HG03103 (cell line): ENCODE results near the gene NR6A1.
"Not testable (repeated sequence)": the region's sequence is repeated elsewhere in the genome, so short reads cannot be mapped to it uniquely, and the experiment has no call there.

Experiments used
- ATAC-seq: cut with Tn5 transposase; IDR thresholded peaks from one replicate; pipeline ENCODE4 v1.9.1; 2021; ENCODE audit warnings: low read depth; ENCODE audit not compliant: unreplicated experiment

Gene NR6A1

DNA sequence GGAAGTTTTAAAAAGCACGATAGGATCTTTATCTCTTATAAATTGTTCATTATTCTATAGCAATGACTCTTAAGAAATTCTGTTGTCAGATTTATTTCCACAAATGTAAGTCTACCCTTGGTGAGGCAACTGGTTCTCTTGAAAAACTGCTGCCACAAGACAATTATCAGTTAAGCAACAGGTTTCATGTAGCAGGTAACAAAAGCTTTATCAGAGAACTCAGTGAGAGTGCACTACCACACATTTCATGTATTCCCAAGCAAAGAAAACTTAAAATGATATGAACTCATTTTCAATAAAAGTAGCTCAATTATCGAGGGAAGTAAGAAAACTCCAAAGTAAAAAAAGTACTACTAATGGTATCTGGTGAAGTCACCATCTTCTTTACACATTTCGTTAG, 9.4 kb downstream of the NR6A1 start:
- no peak for ATAC-seq

DNA sequence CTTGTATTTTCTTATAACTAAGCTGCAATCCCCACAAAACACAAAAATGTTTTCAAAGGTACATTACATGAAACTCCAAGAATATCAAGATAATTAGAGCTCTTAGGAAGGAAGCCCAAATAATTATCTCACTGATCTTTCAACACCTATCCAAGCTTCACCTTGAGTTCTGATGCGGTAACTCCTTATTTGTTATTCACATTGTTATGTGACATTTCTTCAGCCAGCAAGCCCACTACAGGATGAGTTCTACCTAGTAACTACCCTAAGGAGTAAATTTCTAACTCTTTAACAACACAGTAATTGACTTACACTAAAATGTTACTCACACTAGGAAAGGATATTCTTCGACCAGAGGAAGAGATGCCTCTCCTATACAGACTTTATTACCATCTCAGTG, 9.9 kb downstream of the NR6A1 start:
- ATAC-seq = no peak

DNA sequence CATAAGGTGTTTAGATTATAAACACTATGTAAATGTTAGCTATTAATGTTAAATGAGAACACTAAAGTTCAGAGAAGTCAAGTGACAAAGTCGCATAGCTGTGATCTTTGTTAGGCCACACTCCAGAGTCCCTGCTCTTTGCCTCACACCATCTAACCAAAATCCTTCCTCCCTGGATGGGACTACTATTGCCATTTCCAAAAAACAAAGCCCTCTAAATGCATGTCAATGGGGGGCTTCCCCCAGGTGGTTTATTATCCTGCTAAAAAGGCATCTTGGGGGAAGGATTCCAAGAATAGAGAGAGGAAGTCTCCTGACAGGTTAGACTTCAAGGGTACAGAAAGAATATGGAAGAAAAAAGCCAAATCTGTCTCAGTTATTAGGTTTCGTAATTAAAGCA, 10.4 kb downstream of the NR6A1 start:
- no peak for ATAC-seq

DNA sequence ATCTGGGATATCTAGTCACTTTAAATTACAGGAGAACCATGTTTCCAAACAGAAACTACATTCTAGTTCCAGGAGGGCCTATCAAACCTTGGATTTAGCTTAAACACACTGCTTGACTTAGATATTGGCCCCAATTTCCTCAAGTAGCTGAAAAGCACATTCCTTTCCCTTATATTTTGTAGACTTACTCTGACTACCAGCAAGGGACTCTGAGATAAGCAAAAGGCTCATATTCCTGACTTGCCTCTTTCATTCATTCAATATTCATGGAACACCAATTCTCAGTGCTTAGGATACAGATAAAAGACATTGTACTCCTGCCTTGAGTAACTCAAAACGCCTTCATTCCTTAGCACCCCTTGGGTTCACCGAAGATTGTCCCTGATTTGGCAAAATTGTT, 11.8 kb downstream of the NR6A1 start:
- ATAC-seq = no peak

DNA sequence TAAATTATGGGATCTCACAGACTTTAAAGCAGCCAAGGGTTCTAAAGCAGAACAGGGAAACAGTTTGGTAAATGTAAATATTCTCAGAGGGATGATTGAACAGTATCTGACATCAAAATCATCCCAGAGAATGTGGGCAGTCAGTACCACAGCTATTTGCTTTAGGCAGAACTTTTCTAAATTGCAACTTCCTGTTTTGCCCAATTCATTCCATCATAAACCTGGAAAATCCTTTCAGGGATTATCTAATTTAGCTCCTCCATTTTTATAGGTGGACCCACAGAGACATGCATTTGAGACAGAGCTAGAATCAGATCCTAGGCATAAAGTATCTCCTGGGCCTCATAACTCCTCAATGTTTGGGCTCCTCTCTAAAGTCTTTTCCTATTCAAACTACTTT, 12.4 kb downstream of the NR6A1 start:
- ATAC-seq = no peak

DNA sequence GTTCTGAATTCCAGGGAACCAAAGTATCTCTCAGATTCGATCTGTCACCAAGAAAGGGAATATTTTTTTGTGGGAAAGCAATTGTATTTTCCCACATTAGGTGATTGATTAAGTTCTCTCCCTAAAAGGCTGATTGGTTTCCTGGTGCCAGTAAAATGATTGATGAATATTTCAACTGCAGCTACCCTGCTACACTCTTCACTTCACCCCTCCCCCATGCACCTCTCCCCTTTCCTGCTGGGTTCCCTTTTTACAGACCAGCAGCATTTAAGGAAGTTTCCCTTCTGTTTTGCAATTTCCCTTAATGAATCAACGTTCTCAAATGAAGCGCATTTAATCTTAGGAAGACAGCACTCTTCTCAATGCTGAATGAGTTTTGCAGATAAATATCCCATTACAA, 13.1 kb downstream of the NR6A1 start:
- ATAC-seq = no peak

DNA sequence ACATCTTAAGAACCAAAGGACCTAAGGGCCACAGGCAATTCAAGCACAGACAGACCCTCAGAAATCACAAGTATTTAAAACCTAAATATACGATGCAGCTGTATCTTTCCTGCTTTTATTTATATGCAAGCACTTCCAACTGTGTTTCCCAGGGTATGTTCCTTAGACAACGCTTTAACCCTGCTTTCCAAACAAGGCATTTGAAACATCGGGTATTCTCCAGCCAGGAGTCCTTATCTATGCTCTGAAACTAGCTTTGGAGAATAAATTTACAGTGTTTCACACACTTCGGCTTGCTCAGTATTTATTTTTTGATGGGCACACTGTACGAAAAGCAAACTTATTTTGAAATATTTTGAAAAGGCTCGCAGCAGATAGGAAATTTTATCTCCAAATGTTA, 13.5 kb downstream of the NR6A1 start:
- no peak for ATAC-seq

DNA sequence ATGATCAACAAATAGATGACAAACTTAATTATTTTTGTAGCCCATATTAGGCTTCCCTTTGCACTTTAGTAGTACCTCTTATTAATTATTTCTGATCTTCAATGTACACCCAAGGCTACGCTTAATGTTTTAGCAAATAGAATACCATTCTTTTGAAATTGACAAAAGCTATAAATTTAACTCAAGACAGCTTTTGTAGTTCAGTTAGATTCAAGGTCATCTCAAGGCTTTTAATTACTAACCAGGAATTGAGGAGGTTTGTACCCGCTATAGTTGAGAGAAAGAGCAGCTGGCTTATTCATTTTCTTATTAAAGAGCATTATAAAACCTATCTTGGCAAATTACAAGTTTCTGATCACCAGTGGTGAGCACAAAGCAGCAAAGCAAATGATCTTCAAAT, 15.1 kb downstream of the NR6A1 start:
- ATAC-seq = no peak

DNA sequence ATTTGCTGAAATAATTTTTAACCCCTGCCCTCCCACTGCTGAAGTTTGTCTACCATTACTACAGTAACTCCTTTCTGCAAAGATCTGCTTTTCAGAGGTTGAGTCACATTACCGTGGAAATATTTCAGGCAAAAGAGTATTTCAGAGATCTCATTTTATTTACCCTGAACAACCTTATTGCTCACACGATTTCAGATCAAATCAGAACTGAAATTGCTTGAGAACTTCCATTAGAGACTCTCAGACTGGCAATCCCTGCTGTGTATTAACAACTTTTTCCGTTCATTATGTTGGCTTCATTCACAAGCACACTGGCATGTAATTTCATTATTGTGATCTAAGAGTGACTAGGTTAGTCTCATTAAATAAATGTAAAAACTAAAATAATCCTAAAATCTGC, 16.1 kb downstream of the NR6A1 start:
- ATAC-seq = no peak

DNA sequence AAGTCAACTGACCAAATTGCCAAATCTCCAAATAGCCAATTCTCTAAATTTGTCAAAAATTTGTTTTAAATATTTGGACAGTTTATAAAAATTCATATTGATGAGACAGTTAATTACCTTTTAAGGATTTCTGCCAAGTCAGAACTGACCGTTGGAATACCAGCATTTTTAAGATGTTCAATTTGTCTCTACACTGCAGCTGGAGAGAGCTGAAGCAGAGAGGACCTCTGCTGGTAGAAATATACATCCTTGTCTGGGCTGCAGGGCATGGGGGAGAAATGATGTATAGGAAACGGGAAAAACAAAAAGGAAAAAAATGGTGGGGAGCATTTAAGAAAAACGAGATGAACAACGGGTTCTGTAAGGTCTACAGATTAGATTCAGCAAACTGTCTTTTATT, 16.8 kb downstream of the NR6A1 start:
- ATAC-seq = no peak

DNA sequence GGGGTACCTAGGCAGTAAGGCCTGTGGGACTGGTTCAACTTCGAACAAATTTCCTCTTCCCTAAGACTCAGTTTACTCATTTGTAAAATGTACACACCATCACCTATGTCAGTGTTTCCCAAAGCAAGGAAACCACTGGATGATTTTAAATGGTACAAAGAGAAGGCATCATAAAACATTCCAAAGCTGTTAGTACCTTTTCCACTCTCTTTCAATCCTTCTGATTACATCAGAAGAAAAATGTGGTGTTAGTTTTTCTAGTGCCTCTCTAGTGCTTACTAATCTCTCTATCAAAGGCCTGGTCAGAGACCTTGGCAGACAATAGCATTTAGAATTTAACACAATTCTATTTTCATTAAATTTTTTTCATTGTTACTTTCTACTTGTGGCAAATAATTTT, 18.1 kb downstream of the NR6A1 start:
- ATAC-seq = no peak

DNA sequence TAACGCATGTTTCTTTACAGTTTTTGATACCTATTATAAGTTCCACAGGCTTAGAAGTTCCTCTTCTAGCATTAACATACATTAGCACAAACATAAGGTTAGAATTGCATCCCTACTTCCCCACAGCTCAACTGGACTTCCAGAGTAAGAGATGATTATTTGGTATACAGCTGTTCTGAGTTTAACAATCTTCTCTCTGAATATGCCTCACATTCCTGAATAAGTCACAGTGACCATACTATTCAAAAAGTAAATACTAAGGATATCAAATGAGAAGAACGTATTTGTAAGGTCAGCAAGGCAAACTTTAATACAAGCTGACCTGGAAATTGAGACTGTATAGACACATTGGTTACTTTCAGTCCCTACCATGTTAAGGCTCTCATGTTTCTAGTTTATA, 21.3 kb downstream of the NR6A1 start:
- no peak for ATAC-seq

DNA sequence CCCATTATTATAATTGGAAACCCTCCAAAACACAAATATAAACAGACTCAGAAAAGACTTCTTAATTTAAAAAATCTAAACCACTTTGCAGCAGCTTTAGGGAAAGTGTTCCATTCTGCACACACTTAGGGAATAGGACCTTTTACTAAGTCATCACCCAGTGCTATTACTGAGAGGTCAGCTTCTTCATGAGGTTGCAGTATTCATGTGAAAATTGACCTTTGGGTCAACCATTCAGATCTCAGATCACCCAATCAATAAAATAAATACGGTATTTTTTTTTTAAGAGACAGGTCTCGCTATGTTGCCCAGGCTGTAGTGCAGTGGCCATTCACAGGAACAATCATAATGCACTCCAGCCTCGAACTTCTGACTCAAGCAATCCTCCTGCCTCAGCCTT, 21.8 kb downstream of the NR6A1 start:
- no peak for ATAC-seq

DNA sequence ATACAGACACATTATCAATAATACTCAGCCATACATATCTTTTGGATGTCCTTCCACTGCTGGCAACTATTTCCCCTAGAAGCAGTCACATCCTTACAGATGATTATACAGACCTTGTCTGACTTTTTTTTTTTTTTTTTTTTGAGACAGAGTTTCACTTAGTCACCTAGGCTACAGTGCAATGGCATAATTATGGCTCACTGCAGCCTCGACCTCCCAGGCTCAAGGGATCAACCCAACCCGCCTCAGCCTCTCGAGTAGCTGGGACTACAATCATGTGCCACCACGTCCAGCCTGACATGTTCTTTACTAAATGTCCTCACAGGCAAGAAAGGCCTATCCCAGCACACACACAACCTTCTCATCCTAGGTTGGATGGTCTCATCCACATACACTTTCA, 24.0 kb downstream of the NR6A1 start:
- ATAC-seq = no peak

DNA sequence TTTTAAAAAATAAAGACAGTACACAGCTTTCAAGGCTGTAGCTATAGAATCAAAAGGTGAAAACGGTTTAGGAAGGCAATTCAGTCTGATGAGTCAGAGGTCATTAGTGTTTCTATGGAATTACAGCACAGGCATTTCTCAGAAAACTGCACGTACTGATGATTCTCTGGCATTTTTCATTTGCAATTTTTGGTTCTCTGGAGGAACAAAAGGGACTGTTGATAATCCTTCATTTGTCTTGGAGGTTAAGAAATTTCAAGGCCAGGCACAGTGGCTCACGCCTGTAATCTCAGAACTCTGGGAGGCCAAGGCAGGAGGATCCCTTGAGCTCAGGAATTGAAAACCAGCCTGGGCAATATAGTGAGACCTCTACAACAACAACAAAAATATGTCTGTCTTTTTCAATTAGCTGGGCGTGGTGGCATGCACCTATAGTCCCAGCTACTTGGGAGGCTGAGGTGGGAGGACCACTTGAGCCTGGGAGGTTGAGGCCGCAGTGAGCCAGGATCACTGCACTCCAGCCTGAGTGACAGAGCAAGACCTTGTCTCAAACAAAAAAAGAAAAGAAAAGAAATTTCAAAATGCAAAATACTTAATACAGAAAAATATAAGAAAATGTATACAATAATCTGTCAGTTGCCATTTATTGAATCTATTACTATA, 27.3 kb downstream of the NR6A1 start:
- no peak for ATAC-seq

DNA sequence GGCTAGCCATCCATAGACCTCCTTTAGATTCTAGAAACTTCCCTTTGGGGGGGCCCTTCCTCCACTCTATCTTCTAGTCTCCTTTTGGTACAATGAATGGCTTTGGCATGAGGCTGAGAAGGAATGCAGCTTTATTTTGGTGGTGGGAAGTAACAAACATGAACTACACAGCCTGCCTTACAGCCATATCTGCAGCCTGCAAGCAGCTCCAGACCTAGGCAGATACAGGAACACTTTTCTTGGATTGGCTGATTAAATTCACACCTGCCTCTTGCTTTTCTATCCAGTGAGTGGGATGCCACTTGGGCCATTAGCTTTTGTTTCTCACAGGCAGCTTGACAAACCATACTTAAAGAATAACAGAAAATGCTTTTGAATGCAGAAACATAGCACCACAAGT, 28.2 kb downstream of the NR6A1 start:
- ATAC-seq = no peak

DNA sequence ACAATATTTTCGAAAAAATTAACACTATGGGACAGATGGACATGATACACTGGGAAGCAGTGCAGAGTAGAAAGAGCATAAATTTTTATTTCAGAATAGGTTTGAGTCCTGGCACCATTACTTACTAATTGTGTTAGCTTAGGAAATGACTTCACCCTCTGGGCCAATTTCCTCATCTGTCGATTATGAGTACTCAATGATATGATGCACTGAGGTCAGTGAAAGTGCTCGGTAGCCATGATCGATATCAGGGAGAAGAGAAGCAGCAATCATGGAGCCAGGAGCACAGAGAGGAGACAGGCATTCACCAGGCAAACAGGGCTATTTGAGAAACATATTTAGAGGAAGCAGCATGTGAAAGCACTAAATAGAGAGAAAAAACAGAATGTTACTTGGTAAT, 29.4 kb downstream of the NR6A1 start:
- no peak for ATAC-seq

DNA sequence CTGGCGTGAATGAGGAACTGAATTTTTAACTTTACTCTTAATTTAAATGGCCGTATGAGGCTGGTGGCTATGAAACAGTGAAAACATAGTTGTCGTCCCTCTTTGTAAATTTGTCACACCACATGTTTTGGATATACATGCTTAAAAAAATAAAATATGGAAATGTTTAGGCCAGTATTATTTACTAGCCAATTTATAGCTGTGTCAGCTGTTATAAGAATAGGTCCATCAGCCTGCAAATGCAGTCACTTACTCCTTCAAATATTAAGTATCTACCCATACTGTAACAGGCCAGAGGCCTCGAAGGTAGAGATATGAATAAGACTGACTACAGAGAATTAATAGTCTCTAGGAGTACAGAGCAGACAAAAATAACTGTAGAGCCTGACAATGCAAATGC, 30.0 kb downstream of the NR6A1 start:
- no peak for ATAC-seq

DNA sequence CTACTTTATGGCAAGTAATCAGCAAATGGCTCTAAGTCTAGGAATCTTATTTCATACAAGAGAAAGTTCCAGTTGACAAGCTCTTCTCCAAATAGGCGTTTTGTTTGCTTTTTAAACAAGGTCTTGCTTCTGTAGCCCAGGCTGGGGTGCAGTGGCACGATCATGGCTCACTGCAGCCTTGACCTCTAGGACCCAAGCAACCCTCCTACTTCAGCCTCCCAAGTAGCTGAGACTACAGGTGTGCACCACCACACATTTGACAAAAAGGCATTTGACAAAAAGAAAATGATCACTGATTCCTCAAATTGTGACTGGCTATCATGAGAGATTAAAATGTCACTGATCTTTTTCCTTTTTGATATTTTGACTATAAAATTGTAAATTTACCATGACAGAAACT, 31.8 kb downstream of the NR6A1 start:
- no peak for ATAC-seq

DNA sequence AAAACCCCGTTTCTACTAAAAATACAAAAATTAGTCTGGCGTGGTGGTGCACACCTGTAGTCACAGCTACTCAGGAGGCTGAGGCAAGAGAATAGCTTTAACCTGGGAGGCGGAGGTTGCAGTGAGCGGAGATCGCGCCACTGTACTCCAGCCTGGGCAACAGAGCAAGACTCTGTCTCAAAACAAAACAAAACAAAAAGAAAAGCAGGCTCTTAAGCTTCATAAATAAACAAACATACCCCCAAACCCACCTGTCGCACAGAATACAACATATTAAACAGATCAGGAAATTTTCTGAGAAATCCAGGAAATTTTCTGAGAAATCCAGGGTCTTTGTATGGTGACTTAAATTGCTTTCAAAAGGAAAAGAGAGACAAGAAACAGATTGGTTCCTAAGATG, 33.0 kb downstream of the NR6A1 start:
- ATAC-seq = not testable (repeated sequence)

DNA sequence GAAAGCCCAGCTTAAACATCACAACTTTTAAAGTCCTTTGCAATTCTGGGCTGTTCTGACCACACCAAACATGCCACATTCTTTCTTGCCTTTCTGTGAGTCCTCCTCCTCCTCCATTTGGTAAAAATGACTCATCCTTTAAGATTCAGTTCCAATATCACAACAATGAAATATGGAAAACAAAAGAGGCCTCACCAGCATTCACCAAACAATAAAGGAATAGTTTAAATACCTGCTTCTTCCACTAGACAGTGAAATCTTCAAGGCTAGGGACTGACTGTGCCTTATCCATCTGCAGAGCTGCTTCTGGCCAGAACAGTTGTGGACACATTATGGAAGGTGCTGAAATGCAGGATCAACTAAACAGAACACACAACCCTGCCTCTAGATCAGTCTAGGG, 36.0 kb downstream of the NR6A1 start:
- ATAC-seq = no peak

DNA sequence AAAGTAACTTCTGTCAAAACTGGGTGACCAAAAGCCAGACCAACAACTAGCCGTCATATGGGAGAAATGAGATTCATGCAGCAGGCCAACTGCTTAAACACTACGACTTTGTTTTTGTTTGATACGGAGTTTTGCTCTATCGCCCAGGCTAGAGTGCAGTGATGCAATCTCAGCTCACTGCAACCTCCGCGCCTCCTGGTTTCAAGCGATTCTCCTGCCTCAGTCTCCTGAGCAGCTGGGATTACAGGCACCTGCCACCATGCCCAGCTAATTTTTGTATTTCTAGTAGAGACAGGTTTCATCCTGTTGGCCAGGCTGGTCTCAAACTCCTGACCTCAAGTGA, 36.4 kb downstream of the NR6A1 start:
- not testable (repeated sequence) for ATAC-seq

DNA sequence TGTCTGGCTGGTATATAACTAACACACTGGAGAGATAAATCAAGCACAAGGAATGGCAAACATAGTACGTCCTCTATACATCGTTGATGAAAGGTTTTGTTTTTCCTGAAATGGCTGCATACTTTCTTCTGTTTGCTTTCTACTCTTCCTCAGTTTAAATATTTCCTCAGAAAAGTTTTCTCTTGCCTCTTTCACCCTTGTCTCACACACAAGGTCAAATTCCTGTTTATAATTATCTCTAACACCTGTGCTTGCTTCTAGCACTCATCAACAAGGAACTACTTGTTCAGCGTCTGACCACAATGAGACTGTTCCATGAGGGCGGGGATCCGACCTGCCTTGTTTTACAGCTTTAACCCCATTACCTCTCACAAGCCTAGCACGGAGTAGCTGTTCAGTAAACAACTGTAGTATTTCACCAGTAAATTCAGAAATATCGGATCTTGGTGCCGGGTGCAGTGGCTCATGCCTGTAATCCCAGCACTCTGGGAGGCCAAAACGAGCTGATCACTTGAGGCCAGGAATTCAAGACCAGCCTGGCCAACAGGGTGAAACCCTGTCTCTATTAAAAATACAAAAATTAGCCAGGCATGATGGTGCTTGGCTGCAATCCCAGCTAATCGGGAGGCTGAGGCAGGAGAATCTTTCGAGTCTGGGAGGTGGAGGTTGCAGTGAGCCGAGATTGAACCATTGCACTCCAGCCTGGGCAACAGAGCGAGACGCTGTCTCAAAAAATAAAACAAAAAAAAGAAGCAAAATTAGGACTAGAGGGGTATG, 37.0 kb downstream of the NR6A1 start:
- ATAC-seq = no peak
